ENCODE results near the gene DLG2. TPM values are rescaled to one million over a fixed set of nuclear protein-coding genes. Genes with fewer than 3 reads are reported as not detected.

The DLG2 gene
- total RNA-seq, 2 donors from 2014 or later, result 3.8 to 16.4 TPM

- no peak for DNase-seq (ENCODE audit: low spot score)
- no peaks in the 10 kb centered on the region for H3K4me1 ChIP-seq (ENCODE audit: control insufficient read depth in 1 of 2, low read depth in 2 of 2)
- no peaks in the 10 kb centered on the region for H3K36me3 ChIP-seq
- H3K9me3 ChIP-seq, result no peaks in the 10 kb centered on the region
- H3K27me3 ChIP-seq (replicated peaks; ENCODE audit: insufficient read depth), result no peaks in the 10 kb centered on the region
- TF ChIP-seq, protein P1, sequence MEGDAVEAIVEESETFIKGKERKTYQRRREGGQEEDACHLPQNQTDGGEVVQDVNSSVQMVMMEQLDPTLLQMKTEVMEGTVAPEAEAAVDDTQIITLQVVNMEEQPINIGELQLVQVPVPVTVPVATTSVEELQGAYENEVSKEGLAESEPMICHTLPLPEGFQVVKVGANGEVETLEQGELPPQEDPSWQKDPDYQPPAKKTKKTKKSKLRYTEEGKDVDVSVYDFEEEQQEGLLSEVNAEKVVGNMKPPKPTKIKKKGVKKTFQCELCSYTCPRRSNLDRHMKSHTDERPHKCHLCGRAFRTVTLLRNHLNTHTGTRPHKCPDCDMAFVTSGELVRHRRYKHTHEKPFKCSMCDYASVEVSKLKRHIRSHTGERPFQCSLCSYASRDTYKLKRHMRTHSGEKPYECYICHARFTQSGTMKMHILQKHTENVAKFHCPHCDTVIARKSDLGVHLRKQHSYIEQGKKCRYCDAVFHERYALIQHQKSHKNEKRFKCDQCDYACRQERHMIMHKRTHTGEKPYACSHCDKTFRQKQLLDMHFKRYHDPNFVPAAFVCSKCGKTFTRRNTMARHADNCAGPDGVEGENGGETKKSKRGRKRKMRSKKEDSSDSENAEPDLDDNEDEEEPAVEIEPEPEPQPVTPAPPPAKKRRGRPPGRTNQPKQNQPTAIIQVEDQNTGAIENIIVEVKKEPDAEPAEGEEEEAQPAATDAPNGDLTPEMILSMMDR (IDR thresholded peaks at IDR 0.05), result no peak
- no peak for ATAC-seq (ENCODE audit: insufficient number of reproducible peaks, low FRiP score, low read depth)
- no peak overlapping the region for H3K4me3 ChIP-seq
- H3K27ac ChIP-seq, result no peak overlapping the region
These were observed 1745.7 kb downstream of the DLG2 start for GRCh38 chr11:83881428-83881827.

DNA sequence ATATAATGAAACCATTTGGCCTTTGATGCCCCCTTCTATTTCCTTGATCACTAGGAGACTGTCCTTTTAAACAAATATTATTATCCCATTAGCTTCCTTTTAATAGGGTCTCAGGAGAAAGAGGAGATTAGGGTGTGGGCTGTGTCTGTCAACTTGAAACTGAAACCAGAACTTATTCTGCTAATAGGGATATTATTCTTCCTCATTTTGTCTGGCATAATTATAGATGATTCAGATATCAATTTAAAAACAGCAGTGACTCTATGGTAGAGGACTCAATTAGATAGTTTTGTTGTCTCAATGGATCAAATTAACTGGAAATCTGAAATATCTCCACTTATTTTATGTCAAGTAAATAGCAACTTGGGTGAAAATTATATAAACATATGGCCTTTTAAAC, 1756.1 kb downstream of the DLG2 start:
- H3K27me3 ChIP-seq (replicated peaks; ENCODE audit: insufficient read depth), result no peaks in the 10 kb centered on the region
- DNase-seq (ENCODE audit: low spot score) (no peak), ATAC-seq (ENCODE audit: insufficient number of reproducible peaks, low FRiP score, low read depth) (no peak)
- no peaks in the 10 kb centered on the region for H3K4me1 ChIP-seq (ENCODE audit: control insufficient read depth in 1 of 2, low read depth in 2 of 2)
- H3K9me3 ChIP-seq, result no peaks in the 10 kb centered on the region
- H3K4me3 ChIP-seq, result no peak overlapping the region
- no peak overlapping the region for H3K27ac ChIP-seq
- H3K36me3 ChIP-seq, result no peaks in the 10 kb centered on the region
- TF ChIP-seq, protein P1 (IDR thresholded peaks at IDR 0.05), result no peak

- TF ChIP-seq, protein P1 (IDR thresholded peaks at IDR 0.05), result no peak
- H3K27me3 ChIP-seq (replicated peaks; ENCODE audit: insufficient read depth), result no peaks in the 10 kb centered on the region
- no peak overlapping the region for H3K27ac ChIP-seq
- no peaks in the 10 kb centered on the region for H3K4me1 ChIP-seq (ENCODE audit: control insufficient read depth in 1 of 2, low read depth in 2 of 2)
- H3K9me3 ChIP-seq, result no peaks in the 10 kb centered on the region
- H3K4me3 ChIP-seq, result no peak overlapping the region
- no peak for ATAC-seq (ENCODE audit: insufficient number of reproducible peaks, low FRiP score, low read depth)
- H3K36me3 ChIP-seq, result no peaks in the 10 kb centered on the region
- no peak for DNase-seq (ENCODE audit: low spot score)
These were observed 1760.5 kb downstream of the DLG2 start for GRCh38 chr11:83866655-83867054.

DNA sequence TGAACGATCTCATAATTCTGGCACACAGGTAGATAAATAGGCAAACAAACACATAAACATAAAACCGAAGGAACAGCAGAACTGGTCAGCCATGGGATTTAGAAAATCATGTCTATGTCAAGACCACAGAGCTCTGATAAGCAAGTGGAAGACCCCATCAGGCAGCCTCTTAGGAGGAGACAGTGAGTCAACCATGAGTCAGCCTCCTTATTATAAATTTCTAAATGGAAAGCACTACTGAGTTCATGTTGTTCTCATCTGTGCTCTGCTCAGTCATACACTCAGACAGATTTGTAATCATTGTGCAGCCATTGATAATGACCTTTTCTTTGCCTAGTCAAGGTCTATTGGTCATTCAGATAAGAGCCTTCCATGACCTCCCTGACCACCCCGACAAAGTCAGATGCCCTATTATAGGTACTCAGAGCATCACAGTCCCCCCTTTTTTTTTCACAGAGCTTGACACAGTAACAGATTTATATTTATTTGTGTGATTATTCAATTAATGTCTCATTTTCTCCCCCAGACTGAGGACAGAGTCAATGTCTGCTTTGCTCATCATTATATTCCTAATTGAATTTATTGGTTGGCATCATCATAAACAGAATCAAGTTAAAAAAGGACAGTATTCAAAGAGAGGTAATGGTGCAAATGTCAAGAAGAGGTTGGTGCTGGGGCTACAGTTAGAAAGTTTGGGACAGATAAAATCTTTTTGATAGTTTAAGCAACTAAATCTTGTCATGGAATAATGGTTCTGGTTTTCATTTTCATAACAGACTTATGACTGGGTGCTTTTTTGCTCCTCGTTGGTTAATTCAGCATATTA, 1761.3 kb downstream of the DLG2 start:
- H3K27me3 ChIP-seq (replicated peaks; ENCODE audit: insufficient read depth), result no peaks in the 10 kb centered on the region
- H3K36me3 ChIP-seq, result no peaks in the 10 kb centered on the region
- H3K4me1 ChIP-seq (ENCODE audit: control insufficient read depth in 1 of 2, low read depth in 2 of 2), result no peaks in the 10 kb centered on the region
- no peak overlapping the region for H3K27ac ChIP-seq
- no peaks in the 10 kb centered on the region for H3K9me3 ChIP-seq
- TF ChIP-seq, protein P1 (IDR thresholded peaks at IDR 0.05), result no peak
- DNase-seq (ENCODE audit: low spot score) (no peak), ATAC-seq (ENCODE audit: insufficient number of reproducible peaks, low FRiP score, low read depth) (no peak)
- H3K4me3 ChIP-seq, result no peak overlapping the region

DNA sequence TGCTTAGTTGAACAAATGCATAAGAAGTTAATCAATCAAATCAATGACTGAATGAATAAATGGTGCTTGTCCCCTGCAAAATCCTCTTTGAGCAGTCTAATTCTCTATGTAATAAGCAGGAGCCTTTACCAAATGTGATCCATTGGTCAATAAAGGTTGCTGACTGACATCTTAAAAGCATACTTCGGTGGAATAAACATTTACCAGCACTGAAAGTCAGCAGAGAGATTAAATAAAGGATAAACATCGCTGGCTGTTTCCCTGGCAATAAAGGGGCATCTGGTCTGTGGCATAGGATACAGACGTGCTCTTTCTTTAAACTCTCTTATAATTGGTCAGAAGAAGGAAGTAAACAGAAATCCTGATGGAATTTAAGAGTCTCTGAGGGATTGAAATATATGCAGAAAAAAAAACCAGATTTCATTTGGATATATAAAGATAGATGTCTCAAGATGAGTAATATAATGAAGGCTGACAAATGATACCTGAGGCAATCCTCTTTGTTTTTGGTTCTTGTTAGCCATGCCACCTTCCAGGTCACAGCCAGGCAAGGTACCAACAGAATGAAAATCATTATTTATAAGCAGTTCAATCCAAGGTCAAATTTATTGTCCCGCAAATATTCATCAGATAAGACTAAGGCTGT, 1762.6 kb downstream of the DLG2 start:
- no peak overlapping the region for H3K27ac ChIP-seq

More for the DNA sequence above, 1762.6 kb downstream of the DLG2 start:
- H3K4me1 ChIP-seq (ENCODE audit: control insufficient read depth in 1 of 2, low read depth in 2 of 2), result no peaks in the 10 kb centered on the region
- no peak overlapping the region for H3K4me3 ChIP-seq
- TF ChIP-seq, protein P1 (IDR thresholded peaks at IDR 0.05), result no peak
- no peak for DNase-seq (ENCODE audit: low spot score)
- H3K36me3 ChIP-seq, result no peaks in the 10 kb centered on the region
- ATAC-seq (ENCODE audit: insufficient number of reproducible peaks, low FRiP score, low read depth), result no peak
- H3K27me3 ChIP-seq (replicated peaks; ENCODE audit: insufficient read depth), result no peaks in the 10 kb centered on the region
- H3K9me3 ChIP-seq, result no peaks in the 10 kb centered on the region

Data from thoracic aorta (tissue), 2 donors.